ENCODE measurements around the gene EPOP.

Gene EPOP

GRCh38 chr17:38663964-38664644 is 10.7 kb downstream of the EPOP start:
- POLR2A ChIA-PET (ENCODE audit: low non-redundant PET), result no interaction called here
- no peak for TF ChIP-seq CTCF (conservative IDR thresholded peaks at IDR 0.05; ENCODE audit: low read depth)
- no peak overlapping the region for H3K27ac ChIP-seq
- no peak for DNase-seq (ENCODE audit: low spot score)
- CTCF ChIA-PET, result interaction anchor here (0.6 to 1.5 kb wide), 10 partner anchors 10 to 172 kb away, joined by 3 to 12 read pairs (median 4); partner anchors contain the start of gene SRCIN1

DNA sequence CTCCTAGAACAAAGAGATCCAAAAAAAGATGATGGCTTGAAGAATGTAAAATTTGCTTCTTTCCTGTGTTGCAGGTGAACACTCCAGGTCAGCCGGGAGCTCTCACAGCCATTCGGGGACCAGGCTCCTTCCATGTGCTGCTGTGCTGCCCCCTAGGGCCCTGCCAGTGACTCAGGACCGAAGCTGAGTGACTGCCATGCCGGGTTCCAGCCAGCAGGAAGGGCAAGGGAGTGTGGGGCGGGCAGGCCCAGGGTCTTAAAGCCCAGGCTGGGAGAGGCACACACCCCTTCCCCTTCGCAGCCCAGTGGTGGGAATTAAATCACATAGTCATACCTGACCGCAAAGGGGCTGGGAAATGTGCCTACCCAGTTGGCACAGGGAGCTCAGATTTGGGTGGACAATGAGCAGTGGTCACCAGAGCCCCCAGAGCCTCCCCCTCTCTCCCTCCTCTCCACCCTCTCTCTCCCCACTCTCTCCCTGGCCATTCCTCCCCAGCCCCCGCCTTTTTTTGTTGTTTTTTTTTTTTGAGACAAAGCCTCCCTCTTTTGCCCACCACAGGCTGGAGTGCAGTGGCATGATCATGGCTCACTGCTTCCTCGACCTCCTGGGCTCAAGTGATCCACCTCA is 11.5 kb downstream of the EPOP start:
- peak; percentile 56 for DNase-seq (ENCODE audit: low spot score)
- POLR2A ChIA-PET (ENCODE audit: low non-redundant PET), result interaction anchor here (0.5 to 0.8 kb wide), 2 partner anchors 90 to 235 kb away, joined by 3 to 4 read pairs; partner anchors contain the start of gene PSMB3
- peak; percentile 74 for TF ChIP-seq CTCF (conservative IDR thresholded peaks at IDR 0.05; ENCODE audit: low read depth)
- CTCF ChIA-PET, result interaction anchor here (0.5 to 1.5 kb wide), 23 partner anchors 9 to 1729 kb away, joined by 3 to 12 read pairs (median 3); partner anchors contain the start of gene SRCIN1
- no peak overlapping the region for H3K27ac ChIP-seq

DNA sequence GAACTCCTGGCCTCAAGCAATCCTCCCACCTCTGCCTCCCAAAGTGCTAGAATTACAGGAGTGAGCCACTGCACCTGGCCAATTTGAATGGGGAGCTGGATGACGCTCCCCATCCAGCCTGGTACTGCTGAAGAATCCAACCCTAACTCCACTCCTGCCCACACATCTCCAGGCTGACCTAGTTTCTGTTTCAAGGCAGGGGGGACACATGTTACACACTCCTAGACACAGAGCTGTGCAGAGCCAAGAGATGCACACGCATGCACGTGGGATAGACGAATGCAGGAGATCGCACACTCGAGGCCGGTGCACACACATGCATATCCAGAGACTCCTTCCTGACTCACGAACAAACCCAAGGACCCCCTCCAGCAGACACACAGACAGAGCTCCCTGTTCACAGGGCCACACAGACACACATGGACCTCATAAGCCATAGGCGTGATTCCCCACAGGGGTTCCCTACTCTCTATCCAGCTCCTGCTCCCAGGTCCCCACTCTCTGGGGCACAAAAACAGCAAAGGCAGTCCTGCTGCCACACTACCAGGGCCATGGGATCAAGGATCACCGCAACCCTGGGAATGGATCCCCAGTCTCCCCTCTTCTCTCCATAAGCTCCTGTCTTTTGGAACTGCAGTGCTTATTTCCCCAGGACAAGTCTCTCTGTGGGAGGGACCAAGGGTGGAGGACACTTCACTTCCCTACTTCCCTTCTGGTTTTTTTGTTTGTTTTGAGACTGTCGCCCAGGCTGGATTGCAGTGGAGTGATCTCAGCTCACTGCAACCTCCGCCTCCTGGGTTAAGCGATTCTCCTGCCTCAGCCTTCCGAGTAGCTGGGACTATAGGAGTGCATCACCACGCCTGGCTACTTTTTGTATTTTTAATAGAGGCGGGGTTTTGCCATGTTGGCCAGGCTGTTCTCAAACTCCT is 14.4 kb downstream of the EPOP start:
- no peak for DNase-seq (ENCODE audit: low spot score)
- POLR2A ChIA-PET (ENCODE audit: low non-redundant PET), result no interaction called here
- TF ChIP-seq CTCF (conservative IDR thresholded peaks at IDR 0.05; ENCODE audit: low read depth), result no peak
- CTCF ChIA-PET, result interaction anchor here (1.1 kb wide), 1 partner anchor 16 kb away, joined by 6 read pairs; no protein-coding TSS in a partner anchor
- H3K27ac ChIP-seq, result no peak overlapping the region

DNA sequence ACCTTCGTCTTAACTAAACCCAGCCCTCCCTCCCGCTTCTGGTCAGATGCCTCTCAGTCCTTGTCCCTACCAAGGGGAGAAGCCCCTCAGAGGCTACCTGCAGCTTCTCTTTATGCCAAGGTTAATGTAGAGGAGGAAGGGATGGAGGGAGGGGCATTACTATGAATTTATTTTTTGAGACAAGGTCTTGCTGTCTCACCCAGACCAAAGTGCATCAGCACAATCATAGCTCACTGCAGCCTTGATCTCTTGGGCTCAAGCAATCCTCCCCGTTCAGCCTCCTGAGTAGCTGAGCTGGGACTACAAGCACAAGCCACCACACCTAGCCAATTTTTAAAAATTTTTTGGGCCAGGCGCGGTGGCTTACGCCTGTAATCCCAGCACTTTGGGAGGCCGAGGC is 15.3 kb downstream of the EPOP start:
- TF ChIP-seq CTCF (conservative IDR thresholded peaks at IDR 0.05; ENCODE audit: low read depth), result no peak
- POLR2A ChIA-PET (ENCODE audit: low non-redundant PET), result no interaction called here
- CTCF ChIA-PET, result no interaction called here

DNA sequence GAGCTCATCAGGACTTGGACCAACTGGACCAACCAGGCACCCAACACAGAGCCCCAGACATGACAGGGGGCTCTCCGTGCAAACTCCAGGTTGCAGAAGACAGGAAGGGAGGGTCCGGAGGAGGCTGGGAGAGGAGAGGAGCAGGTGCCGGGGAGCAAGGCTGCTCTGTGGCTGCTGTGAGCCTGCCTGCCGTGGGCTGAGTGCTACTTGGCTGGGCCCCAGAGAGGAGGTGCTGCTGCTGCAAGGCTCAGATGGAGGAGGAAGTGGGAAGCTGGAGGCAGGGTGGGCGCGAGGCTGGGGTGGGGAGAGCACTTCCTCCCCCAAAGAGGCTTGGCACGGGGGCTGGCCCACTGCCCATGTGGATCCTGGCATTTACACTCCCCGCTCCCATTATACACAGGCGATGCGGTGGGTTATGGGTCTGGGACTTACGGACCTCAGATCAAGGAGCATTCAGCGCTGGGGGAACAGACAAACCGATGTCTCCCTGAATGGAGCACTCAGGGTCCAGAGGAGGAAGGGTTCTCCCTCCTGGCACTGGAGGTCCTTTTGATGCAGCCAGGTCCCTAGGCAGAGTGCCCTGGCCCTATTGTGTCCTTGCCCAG is 15.9 kb downstream of the EPOP start:
- TF ChIP-seq CTCF (conservative IDR thresholded peaks at IDR 0.05; ENCODE audit: low read depth), result no peak
- ChIA-PET POLR2A (ENCODE audit: low non-redundant PET) (no interaction called here), CTCF (no interaction called here)
- DNase-seq (ENCODE audit: low spot score), result no peak
- no peak overlapping the region for H3K27ac ChIP-seq

More for the DNA sequence above, 15.3 kb downstream of the EPOP start:
- H3K27ac ChIP-seq, result no peak overlapping the region
- no peak for DNase-seq (ENCODE audit: low spot score)

Data from RWPE1 (cell line).